HG03378 (cell line): ENCODE results near the gene PHC1.
"Not testable (repeated sequence)": the region's sequence is repeated elsewhere in the genome, so short reads cannot be mapped to it uniquely, and the experiment has no call there.

ENCODE experiments used
- ATAC-seq: cut with Tn5 transposase; IDR thresholded peaks from one replicate; pipeline ENCODE4 v1.9.1; 2021; ENCODE audit warnings: mild to moderate bottlenecking, moderate library complexity; ENCODE audit not compliant: unreplicated experiment

PHC1 gene

GRCh38 chr12:8914033-8914715 is at the start of gene PHC1:
PHC1 (plus strand) TSS chr12:8914509; CDS start chr12:8917678, 3,169 bp downstream.
- not testable (repeated sequence) for ATAC-seq

- ATAC-seq: no peak
Observed at GRCh38 chr12:8866429-8866828, 47.9 kb upstream of the PHC1 start.

- ATAC-seq: no peak
Observed at GRCh38 chr12:8867009-8867408, 47.3 kb upstream of the PHC1 start.

GRCh38 chr12:8867786-8868185 is 46.5 kb upstream of the PHC1 start:
- no peak for ATAC-seq

DNA sequence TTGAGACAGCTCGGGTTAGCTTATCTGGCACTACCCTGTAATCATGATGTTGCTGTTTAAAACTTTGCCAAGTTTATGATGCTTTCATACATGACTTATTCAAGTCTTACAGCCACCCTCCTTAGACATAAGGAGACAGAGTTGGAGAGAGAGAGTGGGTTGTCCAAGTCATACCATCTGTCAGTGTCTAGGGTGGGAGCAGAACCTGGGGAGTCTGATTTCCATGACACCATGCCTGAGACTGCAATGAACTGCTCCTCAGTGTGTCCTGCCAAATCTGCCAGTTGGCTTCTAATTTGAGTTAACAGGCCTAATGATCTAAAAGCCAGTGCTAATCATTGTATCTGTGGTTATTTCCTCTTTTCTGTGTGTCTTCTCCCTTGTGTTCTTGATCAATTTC is 43.7 kb upstream of the PHC1 start:
- no peak for ATAC-seq

- ATAC-seq: no peak
Observed at GRCh38 chr12:8871068-8871467, 43.2 kb upstream of the PHC1 start.

GRCh38 chr12:8876887-8877286 is 37.4 kb upstream of the PHC1 start:
- no peak for ATAC-seq

DNA sequence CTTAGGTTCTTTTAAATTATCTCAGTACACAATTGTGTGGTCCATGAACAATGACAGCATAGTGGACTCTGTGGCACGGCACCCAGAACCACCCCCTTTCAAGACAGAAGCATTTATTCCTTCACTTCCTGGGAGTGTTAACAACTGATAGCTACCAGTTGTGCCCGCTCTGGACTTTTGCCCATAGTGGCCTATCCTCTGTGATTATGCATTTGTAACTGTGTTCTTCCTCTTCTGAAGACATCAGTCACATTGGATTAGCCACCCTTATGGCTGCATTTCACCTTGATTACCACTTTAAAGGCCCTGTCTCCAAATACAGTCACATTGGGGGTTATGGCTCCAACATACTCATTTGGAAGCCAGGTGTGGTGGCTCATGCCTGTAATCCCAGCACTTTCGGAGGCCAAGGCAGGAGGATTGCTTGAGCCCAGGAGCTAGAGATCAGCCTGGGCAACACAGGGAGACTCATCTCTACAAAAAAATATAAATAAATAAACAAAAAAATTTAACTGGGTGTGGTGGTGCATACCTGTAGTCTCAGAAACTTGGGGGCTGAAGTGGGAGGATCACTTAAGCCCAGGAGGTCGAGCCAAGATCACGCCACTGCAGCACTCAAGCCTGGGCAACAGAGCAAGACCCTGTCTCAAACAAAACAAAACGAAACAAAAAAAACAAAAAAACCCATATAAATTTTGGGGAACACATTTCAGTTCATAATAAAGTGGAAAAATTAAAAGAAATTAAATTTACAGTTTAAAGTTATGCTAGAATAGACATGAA is 27.6 kb upstream of the PHC1 start:
- ATAC-seq: no peak

GRCh38 chr12:8887285-8887715 is 27.0 kb upstream of the PHC1 start:
- ATAC-seq: no peak

DNA sequence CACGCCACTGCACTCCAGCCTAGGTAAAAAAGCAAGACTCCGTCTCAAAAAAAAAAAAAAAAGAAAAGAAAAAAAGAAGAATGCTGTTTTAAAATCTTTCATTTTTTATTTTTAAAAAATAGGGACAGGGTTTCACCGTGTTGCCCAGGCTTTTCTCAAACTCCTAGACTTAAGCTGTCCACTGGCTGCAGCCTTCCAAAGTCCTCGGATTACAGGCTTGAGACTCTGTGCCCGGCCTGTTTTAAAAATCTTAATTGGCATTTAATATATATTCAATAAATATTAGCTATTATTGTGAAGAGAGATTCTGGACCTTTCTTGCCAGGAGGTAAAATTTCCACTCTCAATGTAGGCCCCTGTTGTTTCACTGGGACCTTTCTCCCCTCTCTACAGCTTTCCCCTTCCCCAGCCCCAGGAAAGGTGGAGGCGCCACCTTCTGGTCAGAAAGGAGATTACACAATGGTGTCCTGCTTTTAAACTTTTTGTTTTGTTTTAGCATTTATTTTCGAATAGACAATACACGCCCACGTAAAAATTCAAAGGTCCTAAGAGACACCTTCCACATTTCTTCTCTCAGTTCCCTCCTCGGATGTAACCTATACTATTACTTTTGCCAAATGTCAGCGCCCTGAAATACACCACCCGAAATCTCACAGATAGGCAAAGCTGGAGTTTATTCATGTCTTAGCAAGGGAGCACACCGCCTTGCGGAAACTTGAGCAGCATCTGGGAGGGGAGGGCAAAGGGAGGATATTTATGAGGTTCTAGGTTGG is 23.8 kb upstream of the PHC1 start:
- no peak for ATAC-seq

DNA sequence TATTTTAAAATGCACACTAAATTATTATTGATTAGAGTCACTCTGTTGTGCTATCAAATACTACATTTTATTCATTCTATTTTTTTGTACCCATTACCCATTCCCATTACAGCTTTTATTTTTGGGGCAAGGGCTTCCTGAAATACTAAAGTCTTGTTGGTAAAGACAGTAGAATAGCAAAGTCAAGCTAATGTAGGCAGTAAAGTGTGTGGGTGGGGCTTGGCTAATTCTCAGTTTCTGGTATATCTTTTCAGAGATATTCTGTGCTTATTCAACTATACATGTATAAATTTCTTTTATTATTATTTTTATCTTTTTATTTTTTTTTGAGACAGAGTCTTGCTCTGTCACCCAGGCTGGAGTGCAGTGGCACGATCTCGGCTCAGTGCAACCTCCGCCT is 22.3 kb upstream of the PHC1 start:
- ATAC-seq: no peak

DNA sequence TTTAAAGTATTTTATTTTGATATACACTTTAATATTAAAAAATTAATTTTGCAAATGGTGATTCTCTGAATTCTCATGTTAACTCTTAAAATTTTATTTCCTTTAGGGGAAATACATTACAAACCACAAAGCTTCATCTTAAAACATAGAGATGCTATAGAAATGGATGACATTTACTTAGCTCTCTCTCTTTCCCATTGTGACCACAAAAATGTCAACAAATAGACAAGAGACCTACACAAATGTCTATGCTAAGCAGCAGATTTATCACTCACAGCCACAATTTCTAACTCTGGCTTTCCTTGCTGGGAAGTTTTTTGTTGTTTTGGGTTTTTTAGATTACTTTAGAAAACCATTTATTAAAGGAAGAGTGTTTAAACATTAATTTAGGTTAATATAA is 19.9 kb upstream of the PHC1 start:
- ATAC-seq: no peak

DNA sequence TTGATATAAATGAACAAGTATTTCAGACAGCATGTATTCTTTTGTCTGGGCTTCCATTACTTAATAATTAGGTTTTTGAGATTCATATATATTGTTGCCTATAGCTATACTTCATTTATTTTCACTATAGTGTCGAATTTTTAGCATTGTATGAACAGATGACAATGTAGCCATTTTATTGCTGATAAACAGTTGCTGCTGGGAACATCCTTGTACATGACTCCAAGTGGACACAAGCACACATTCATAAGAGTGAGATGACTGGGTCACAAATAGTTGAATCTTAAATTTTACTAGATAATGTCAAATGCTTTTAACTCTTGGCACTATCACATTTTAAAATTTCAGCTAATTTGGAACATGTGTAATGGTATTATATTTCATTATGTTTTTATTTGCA is 19.3 kb upstream of the PHC1 start:
- ATAC-seq: no peak

- no peak for ATAC-seq
Observed at GRCh38 chr12:8897081-8897480, 17.2 kb upstream of the PHC1 start.

DNA sequence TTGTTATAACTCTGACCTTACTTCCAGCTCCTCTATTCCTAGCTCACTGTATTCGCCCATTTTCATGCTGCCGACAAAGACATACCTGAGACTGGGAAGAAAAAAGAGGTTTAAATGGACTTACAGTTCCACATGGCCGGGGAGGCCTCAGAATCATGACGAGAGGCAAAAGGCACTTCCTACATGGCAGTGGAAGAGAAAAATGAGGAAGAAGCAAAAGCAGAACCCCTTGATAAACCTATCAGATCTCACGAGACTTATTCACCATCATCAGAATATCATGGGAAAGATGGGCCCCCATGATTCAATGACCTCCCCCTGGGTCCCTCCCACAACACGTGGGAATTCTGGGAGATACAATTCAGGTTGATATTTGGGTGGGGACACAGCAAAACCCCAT is 14.5 kb upstream of the PHC1 start:
- ATAC-seq: no peak

- not testable (repeated sequence) for ATAC-seq
Observed at GRCh38 chr12:8902703-8903102, 11.6 kb upstream of the PHC1 start.

DNA sequence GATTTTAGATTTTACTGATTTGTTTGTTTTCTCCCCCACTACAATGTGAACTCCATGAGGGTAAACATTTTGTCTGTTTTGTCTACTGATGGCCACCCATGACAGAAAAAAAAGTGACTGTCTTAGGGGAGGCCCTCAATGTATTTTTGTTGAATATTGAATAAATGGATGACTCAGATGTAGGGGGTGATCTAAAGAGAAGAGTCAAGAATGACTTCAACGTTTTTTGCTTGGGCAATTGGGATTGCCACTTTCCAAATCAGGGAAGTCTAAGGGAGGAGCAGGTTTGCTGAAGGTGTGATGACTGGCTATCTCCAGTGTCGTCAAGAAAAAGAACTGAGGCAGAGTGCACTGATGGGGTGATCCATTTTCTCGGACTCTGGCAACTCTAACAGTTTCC is 10.7 kb upstream of the PHC1 start:
- ATAC-seq: no peak

DNA sequence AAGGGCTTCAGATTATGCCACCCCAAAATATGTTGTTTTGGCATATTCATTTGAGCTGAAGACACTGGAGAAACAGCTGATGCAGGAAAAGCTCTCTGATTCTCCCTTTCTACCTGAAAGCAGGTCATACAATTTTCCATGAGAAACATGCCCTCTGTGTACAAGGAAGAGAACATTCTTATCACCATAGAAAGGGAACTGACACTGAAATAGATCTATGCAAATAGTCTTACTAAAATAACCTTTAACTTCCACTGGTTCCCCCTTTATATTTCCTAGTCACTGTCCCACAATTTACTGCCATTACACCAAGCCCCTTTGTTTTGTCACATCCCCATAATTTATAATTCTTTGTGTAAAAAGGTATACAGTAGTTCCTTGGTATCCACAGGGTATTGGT is 9.6 kb upstream of the PHC1 start:
- no peak for ATAC-seq

GRCh38 chr12:8905546-8905945 is 8.8 kb upstream of the PHC1 start:
- ATAC-seq: no peak

DNA sequence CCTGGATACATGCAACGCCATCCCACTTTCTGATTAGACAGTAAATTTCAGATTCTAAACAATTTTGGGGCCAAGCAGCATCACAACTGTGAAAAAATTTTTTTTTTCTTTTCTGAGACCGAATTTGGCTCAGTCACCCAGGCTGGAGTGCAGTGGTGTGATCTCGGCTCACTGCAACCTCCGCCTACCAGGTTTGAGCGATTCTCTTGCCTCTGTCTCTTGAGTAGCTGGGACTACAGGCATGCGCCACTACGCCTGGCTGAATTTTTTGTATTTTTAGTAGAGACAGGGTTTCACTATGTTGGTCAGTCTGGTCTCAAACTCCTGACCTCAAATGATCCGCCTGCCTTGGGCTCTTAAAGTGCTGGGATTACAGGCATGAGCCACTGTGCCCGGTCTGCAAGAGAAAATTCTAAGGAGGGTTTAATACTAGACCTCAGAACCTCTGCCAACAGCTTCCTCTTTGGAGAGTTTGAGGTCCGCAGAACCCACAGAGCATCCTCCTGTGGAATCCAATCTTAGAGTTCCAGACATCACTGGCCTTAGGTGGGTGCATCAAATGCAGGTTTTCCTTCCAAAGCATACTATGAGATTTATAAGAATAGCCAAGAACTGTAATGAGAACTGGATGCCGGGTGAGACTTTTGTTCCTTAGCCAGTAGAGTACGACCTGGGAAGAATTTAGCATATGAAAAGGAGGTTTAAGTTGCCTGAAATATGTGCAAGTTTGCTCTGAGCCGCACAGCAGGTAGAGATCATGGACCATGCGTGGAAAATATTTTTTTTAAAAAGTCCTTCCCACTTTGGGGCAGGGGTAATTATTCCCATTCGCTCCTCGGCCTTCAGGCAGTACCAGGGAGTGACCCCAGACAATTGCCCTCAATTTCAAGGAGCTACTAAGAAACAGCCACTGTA is 7.8 kb upstream of the PHC1 start:
- no peak for ATAC-seq

- ATAC-seq: no peak
Observed at GRCh38 chr12:8907513-8907912, 6.8 kb upstream of the PHC1 start.
